Sigmoid colon (tissue), 7 donors: ENCODE data around the gene NUF2. TPM values are rescaled to one million over a fixed set of nuclear protein-coding genes. Genes with fewer than 3 reads are reported as not detected.

Experiments
- DNase-seq: peaks from one replicate; pipeline ENCODE4 v3.0.0-alpha.2; 2019
- H3K27ac ChIP-seq, 4 donors: fragments of 200-600 bp; sonication (generic); one replicate each; pipeline ENCODE4 v1.5.1; 2016 to 2019; ENCODE audit warnings: mild to moderate bottlenecking in 1 of 4
- H3K27me3 ChIP-seq, 3 donors: fragments of 200-600 bp; sonication (generic); one replicate each; pipeline ENCODE4 v1.5.1; 2019; ENCODE audit warnings: mild to moderate bottlenecking in 1 of 3
- H3K36me3 ChIP-seq, 4 donors: fragments of 200-600 bp; sonication (generic); one replicate each; pipeline ENCODE4 v1.5.1; 2016 to 2019
- H3K4me1 ChIP-seq, 4 donors: fragments of 200-600 bp; sonication (generic); one replicate each; pipeline ENCODE4 v1.5.1; 2017 to 2019
- H3K4me3 ChIP-seq, 4 donors: fragments of 200-600 bp; sonication (generic); one replicate each; pipeline ENCODE4 v1.5.1; 2017 to 2019; ENCODE audit warnings: mild to moderate bottlenecking in 2 of 4, moderate library complexity in 1 of 4
- H3K9me3 ChIP-seq, 4 donors: fragments of 200-600 bp in 3 of 4; sonication (generic) in 3 of 4; one replicate each; pipeline versions ENCODE4 v1.5.1 to v1.6.1; 2013 to 2019
- EP300 ChIP-seq, 4 donors: sonication (generic); formaldehyde crosslinking; IDR thresholded peaks; one replicate each; pipeline ENCODE4 v1.6.1; 2017; ENCODE audit warnings: antibody characterized with exemption in 4 of 4
- POLR2A ChIP-seq, 2 donors: fragments of 450-650 bp; IDR thresholded peaks; one replicate each; pipeline ENCODE4 v1.6.1; 2016; ENCODE audit warnings: antibody characterized with exemption in 2 of 2, mild to moderate bottlenecking in 2 of 2, moderate library complexity in 2 of 2
- POLR2AphosphoS5 ChIP-seq, 4 donors: sonication (generic); formaldehyde crosslinking; IDR thresholded peaks; one replicate each; pipeline ENCODE4 v1.6.1; 2017; ENCODE audit warnings: antibody characterized with exemption in 4 of 4
- WGBS, 2 donors: extraction: QIAGEN DNeasy Blood & Tissue Kit; methylation state at CpG; one replicate each; pipeline ENCODE4 v1.1.7; 2013; 5-methylcytosine and 5-hydroxymethylcytosine counted together
- intact Hi-C: fragments of 100-400 bp; cut with DNase I; formaldehyde crosslinking; loops from one replicate; pipeline ENCODE4 v1.15.1; 2023
- polyA plus RNA-seq, 3 donors: library from polyadenylated mRNA; stranded (reverse); fragments of 200-250 nt; gene quantifications; one replicate each; pipeline ENCODE4 v1.2.3, GENCODE V29; 2013
- total RNA-seq, 4 donors: library from RNA; depleted of rRNA; stranded (reverse); fragments of >200 nt; gene quantifications; one replicate each; pipeline ENCODE4 v1.1.0, GENCODE V29; 2016
- TF ChIP-seq, protein P1 (sequence below), 4 experiments: fragments of 450-650 bp in 3 of 4; fragments of 200-600 bp in 1 of 4; IDR thresholded peaks; one replicate each; pipeline ENCODE4 v1.5.1; 2016 to 2019; ENCODE audit warnings: antibody characterized with exemption in 4 of 4, mild to moderate bottlenecking in 3 of 4, moderate library complexity in 2 of 4
- donor health status: healthy with polysubstance abuse.
- donor health status: Bipolar disorder and iron deficiency.
- donor health status: healthy.

Gene NUF2
- total and polyA plus RNA-seq, 7 donors, result 0.36 to 8.4 (median 1.9) TPM; not detected in 2

DNA sequence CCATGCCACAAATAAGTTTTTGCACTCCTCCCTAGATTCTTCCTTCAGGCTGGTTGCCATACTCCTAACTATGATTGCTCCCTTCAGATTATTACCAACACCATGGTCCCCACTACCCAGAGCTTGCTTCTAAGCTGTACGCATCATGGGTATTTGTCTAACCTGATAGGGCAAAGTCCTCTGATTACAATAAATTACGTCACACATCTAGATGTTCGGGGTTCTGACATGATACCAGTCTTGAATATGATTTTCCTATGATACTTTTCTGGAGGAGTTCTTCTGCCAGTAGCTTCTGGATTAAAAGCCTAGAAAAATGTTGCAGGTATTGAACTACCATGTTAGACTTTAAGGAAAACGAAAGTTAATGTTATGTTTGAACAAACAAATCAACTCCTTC lies 67.2 kb downstream of the NUF2 start:
- Histone ChIP-seq H3K4me3 (no peak overlapping the region), H3K27me3 (no peaks in the 10 kb centered on the region), H3K36me3 (no peaks in the 10 kb centered on the region), H3K27ac (no peak overlapping the region), H3K9me3 (no peaks in the 10 kb centered on the region), H3K4me1 (peaks cover 0 to 17% (median 5%) of the 10 kb centered on the region in 4 donors)
- TF ChIP-seq POLR2AphosphoS5 (IDR thresholded peaks at IDR 0.05) (no peak), EP300 (IDR thresholded peaks at IDR 0.05) (no peak), POLR2A (IDR thresholded peaks at IDR 0.05) (no peak)
- TF ChIP-seq, protein P1, sequence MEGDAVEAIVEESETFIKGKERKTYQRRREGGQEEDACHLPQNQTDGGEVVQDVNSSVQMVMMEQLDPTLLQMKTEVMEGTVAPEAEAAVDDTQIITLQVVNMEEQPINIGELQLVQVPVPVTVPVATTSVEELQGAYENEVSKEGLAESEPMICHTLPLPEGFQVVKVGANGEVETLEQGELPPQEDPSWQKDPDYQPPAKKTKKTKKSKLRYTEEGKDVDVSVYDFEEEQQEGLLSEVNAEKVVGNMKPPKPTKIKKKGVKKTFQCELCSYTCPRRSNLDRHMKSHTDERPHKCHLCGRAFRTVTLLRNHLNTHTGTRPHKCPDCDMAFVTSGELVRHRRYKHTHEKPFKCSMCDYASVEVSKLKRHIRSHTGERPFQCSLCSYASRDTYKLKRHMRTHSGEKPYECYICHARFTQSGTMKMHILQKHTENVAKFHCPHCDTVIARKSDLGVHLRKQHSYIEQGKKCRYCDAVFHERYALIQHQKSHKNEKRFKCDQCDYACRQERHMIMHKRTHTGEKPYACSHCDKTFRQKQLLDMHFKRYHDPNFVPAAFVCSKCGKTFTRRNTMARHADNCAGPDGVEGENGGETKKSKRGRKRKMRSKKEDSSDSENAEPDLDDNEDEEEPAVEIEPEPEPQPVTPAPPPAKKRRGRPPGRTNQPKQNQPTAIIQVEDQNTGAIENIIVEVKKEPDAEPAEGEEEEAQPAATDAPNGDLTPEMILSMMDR (IDR thresholded peaks at IDR 0.05), result no peak
- DNase-seq, result no peak
- WGBS, 2 donors, result 55 to 77% methylated on average over 4 of the region's 4 CpGs
- intact Hi-C loops, result no loop called here

DNA sequence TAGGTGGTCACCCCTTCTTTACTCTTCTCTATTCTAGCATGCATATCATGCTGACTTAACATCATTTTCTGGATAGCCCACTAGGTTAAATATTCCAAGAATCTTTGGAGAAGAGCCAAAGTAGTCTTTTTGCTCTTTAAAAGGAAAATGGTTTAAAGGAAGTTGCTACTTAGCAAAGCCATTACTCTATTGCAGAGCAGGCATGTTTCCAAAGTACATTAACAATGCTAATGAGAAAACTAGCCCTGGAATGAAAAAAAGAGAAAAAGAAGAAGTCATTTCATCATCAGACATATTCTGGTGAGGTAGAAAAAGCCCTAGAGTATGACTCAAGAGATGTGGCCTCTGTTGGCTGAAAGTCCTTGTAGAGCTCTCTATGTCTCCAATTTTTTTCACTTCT lies 74.0 kb downstream of the NUF2 start:
- Histone ChIP-seq H3K27me3 (no peaks in the 10 kb centered on the region), H3K4me1 (peaks cover 0 to 30% (median 2%) of the 10 kb centered on the region in 4 donors), H3K4me3 (no peak overlapping the region), H3K27ac (no peak overlapping the region), H3K36me3 (no peaks in the 10 kb centered on the region), H3K9me3 (no peaks in the 10 kb centered on the region)
- intact Hi-C loops, result no loop called here
- no peak for DNase-seq
- TF ChIP-seq POLR2AphosphoS5 (IDR thresholded peaks at IDR 0.05), result no peak
- TF ChIP-seq, protein P1 (IDR thresholded peaks at IDR 0.05), result no peak
- no peak for TF ChIP-seq POLR2A (IDR thresholded peaks at IDR 0.05)
- no peak for TF ChIP-seq EP300 (IDR thresholded peaks at IDR 0.05)

- no peaks in the 10 kb centered on the region for H3K27me3 ChIP-seq
- no peaks in the 10 kb centered on the region for H3K9me3 ChIP-seq
- no peaks in the 10 kb centered on the region for H3K36me3 ChIP-seq
- TF ChIP-seq, protein P1 (IDR thresholded peaks at IDR 0.05), result no peak
- TF ChIP-seq EP300 (IDR thresholded peaks at IDR 0.05), result no peak
- TF ChIP-seq POLR2AphosphoS5 (IDR thresholded peaks at IDR 0.05), result no peak
- no peak for TF ChIP-seq POLR2A (IDR thresholded peaks at IDR 0.05)
- DNase-seq, result no peak
- peak overlapping the region in 1 of 4 donors; percentile 18 for H3K27ac ChIP-seq
- intact Hi-C loops, result no loop called here
- WGBS, 2 donors, result 70 to 71% methylated on average over 4 of the region's 4 CpGs
- peaks cover 0 to 30% (median 2%) of the 10 kb centered on the region in 4 donors for H3K4me1 ChIP-seq
- no peak overlapping the region for H3K4me3 ChIP-seq
These were observed 75.9 kb downstream of the NUF2 start for GRCh38 chr1:163397451-163398200.

GRCh38 chr1:163399001-163399400 lies 77.2 kb downstream of the NUF2 start:
- Histone ChIP-seq H3K27ac (no peak overlapping the region), H3K9me3 (no peaks in the 10 kb centered on the region), H3K4me3 (no peak overlapping the region), H3K4me1 (peaks cover 0 to 30% (median 1%) of the 10 kb centered on the region in 4 donors), H3K27me3 (no peaks in the 10 kb centered on the region), H3K36me3 (no peaks in the 10 kb centered on the region)
- intact Hi-C loops, result no loop called here
- WGBS, 2 donors, result 90 to 91% methylated on average over 5 of the region's 5 CpGs
- no peak for TF ChIP-seq EP300 (IDR thresholded peaks at IDR 0.05)
- no peak for TF ChIP-seq POLR2AphosphoS5 (IDR thresholded peaks at IDR 0.05)
- no peak for TF ChIP-seq POLR2A (IDR thresholded peaks at IDR 0.05)
- TF ChIP-seq, protein P1 (IDR thresholded peaks at IDR 0.05), result no peak
- no peak for DNase-seq
